HEK293 (cell line): ENCODE measurements around the gene MED10.

Source experiments
- CTCF ChIA-PET: fragments of 350-600 bp; formaldehyde crosslinking; extraction: SDS; loops from one replicate; lab custom pipeline; 2021; ENCODE audit warnings: antibody characterized with exemption; lab: Yijun Ruan, JAX
- POLR2A ChIA-PET: fragments of 300-600 bp; formaldehyde crosslinking; extraction: SDS; loops from one replicate; lab custom pipeline; 2020; ENCODE audit warnings: antibody characterized with exemption, inconsistent platforms; lab: Yijun Ruan, JAX
- H3K27ac ChIP-seq: fragments of 200-500 bp; sonication (Bioruptor generic); 2 replicates; pipeline ENCODE4 v1.5.1; 2014; ENCODE audit warnings: low read depth, low read length, control low read depth, inconsistent platforms; ENCODE audit errors: extremely low read depth
- H3K36me3 ChIP-seq, 2 experiments: fragments of 200-500 bp in 1 of 2; sonication (Bioruptor generic) in 1 of 2; 1 replicate in 1 of 2; 2 replicates in 1 of 2; pipeline ENCODE4 v1.5.1; 2014 to 2017; ENCODE audit warnings: inconsistent platforms in 2 of 2, low read length in 2 of 2; ENCODE audit not compliant: control insufficient read depth in 2 of 2, insufficient read depth in 1 of 2
- H3K4me1 ChIP-seq: fragments of 200-500 bp; sonication (Bioruptor generic); 2 replicates; pipeline ENCODE4 v1.5.1; 2014; ENCODE audit warnings: mild to moderate bottlenecking, low read length, inconsistent platforms; ENCODE audit not compliant: control insufficient read depth, insufficient read depth
- H3K4me3 ChIP-seq: 2 replicates; pipeline ENCODE4 v1.5.1; 2011; ENCODE audit warnings: low read depth, mild to moderate bottlenecking, control low read depth, low read length, moderate library complexity
- H3K9me3 ChIP-seq: fragments of 200-500 bp; sonication (Bioruptor generic); 2 replicates; pipeline ENCODE4 v1.5.1; 2014; ENCODE audit warnings: low read depth, low read length, inconsistent platforms; ENCODE audit not compliant: control insufficient read depth, insufficient read depth
- GLI4 ChIP-seq: fragments of 450-650 bp; formaldehyde crosslinking; IDR thresholded peaks from 2 replicates; pipeline ENCODE4 v1.5.1; 2016; ENCODE audit warnings: missing biosample characterization, missing genetic modification characterization
- HOXA7 ChIP-seq: sonication (generic); formaldehyde crosslinking; IDR thresholded peaks from 2 replicates; pipeline ENCODE4 v1.8.1; 2022; ENCODE audit warnings: missing genetic modification reagents, borderline replicate concordance
- KLF1 ChIP-seq: fragments of 450-650 bp; formaldehyde crosslinking; IDR thresholded peaks from 2 replicates; pipeline ENCODE4 v1.5.1; 2016; ENCODE audit warnings: missing biosample characterization, missing genetic modification characterization
- RBAK ChIP-seq: fragments of 450-650 bp; formaldehyde crosslinking; IDR thresholded peaks from 2 replicates; pipeline ENCODE4 v1.5.1; 2016; ENCODE audit warnings: missing biosample characterization, missing genetic modification characterization
- SALL2 ChIP-seq: fragments of 450-650 bp; formaldehyde crosslinking; IDR thresholded peaks from 2 replicates; pipeline ENCODE4 v1.5.0; 2017; ENCODE audit warnings: missing biosample characterization, mild to moderate bottlenecking, missing genetic modification characterization, borderline replicate concordance
- WT1 ChIP-seq: fragments of 450-650 bp; formaldehyde crosslinking; IDR thresholded peaks from 2 replicates; pipeline ENCODE4 v1.5.1; 2016; ENCODE audit warnings: missing biosample characterization, missing genetic modification characterization
- ZBTB20 ChIP-seq: fragments of 450-650 bp; formaldehyde crosslinking; IDR thresholded peaks from 2 replicates; pipeline ENCODE4 v1.5.1; 2016; ENCODE audit warnings: missing biosample characterization, missing genetic modification characterization
- ZBTB7A ChIP-seq: fragments of 450-650 bp; formaldehyde crosslinking; IDR thresholded peaks from 2 replicates; pipeline ENCODE4 v1.5.1; 2016; ENCODE audit warnings: low read depth, missing biosample characterization, missing genetic modification characterization
- ZNF302 ChIP-seq: fragments of 450-650 bp; formaldehyde crosslinking; IDR thresholded peaks from 2 replicates; pipeline ENCODE4 v1.5.1; 2016; ENCODE audit warnings: missing biosample characterization, missing genetic modification characterization, low read depth
- ZNF341 ChIP-seq: fragments of 450-650 bp; formaldehyde crosslinking; IDR thresholded peaks from 2 replicates; pipeline ENCODE4; 2016; ENCODE audit warnings: low read depth, missing biosample characterization, missing genetic modification characterization
- ZNF404 ChIP-seq: fragments of 450-650 bp; formaldehyde crosslinking; IDR thresholded peaks from 2 replicates; pipeline ENCODE4 v1.5.1; 2017; ENCODE audit warnings: missing biosample characterization, missing genetic modification characterization
- ZNF423 ChIP-seq: fragments of 450-650 bp; formaldehyde crosslinking; IDR thresholded peaks from 2 replicates; pipeline ENCODE4 v1.5.1; 2016; ENCODE audit warnings: missing biosample characterization, missing genetic modification characterization
- ZNF433 ChIP-seq: fragments of 450-650 bp; formaldehyde crosslinking; IDR thresholded peaks from 2 replicates; pipeline ENCODE4 v1.5.1; 2016; ENCODE audit warnings: missing biosample characterization, missing genetic modification characterization, low read depth
- ZNF529 ChIP-seq: fragments of 450-650 bp; formaldehyde crosslinking; IDR thresholded peaks from 2 replicates; pipeline ENCODE4 v1.5.1; 2017; ENCODE audit warnings: missing genetic modification characterization, missing biosample characterization; ENCODE audit not compliant: insufficient replicate concordance
- ZNF707 ChIP-seq: fragments of 450-650 bp; formaldehyde crosslinking; IDR thresholded peaks from 2 replicates; pipeline ENCODE4 v1.5.1; 2016; ENCODE audit warnings: missing biosample characterization, missing genetic modification characterization
- ZNF76 ChIP-seq: fragments of 450-650 bp; formaldehyde crosslinking; IDR thresholded peaks from 2 replicates; pipeline ENCODE4; 2016; ENCODE audit warnings: low read depth, missing biosample characterization, missing genetic modification characterization, borderline replicate concordance
- TF ChIP-seq, protein P1 (sequence below): fragments of 450-650 bp; formaldehyde crosslinking; IDR thresholded peaks from 2 replicates; pipeline ENCODE4 v1.5.1; 2017; ENCODE audit warnings: missing biosample characterization, missing genetic modification characterization
- TF ChIP-seq, protein P2 (sequence below): fragments of 450-650 bp; formaldehyde crosslinking; IDR thresholded peaks from 2 replicates; pipeline ENCODE4 v1.5.1; 2016; ENCODE audit warnings: missing biosample characterization, missing genetic modification characterization
- TF ChIP-seq, protein P3 (sequence below): fragments of 450-650 bp; formaldehyde crosslinking; IDR thresholded peaks from 2 replicates; pipeline ENCODE4 v1.5.1; 2017; ENCODE audit warnings: missing biosample characterization, missing genetic modification characterization
- TF ChIP-seq, protein P4 (sequence below): fragments of 450-650 bp; formaldehyde crosslinking; IDR thresholded peaks from 2 replicates; pipeline ENCODE4 v1.5.1; 2016; ENCODE audit warnings: missing biosample characterization, missing genetic modification characterization

Gene MED10

DNA sequence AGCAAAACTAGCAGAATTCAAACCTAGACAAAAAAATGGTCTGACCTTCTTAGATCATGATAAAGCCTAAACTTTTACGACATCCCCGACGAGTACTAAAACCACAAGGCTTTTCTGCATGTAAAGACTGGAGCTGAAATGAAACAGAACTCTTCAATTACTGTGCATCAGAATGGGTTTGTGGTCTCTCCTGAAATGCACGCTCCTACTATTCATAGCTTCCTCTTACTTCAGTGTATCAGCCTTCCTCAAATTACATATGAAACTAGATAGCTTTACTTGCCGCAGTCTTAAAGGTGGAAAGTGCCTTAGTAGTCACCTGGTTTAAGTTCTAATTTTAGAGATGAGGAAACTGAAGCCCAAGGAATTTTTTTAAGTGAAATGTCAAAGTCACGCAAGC, 24.6 kb upstream of the MED10 start:
- Histone ChIP-seq H3K9me3 (no peaks in the 10 kb centered on the region), H3K27ac (no peak overlapping the region), H3K36me3 (no peaks in the 10 kb centered on the region), H3K4me3 (no peak overlapping the region), H3K4me1 (peaks cover 4% of the 10 kb centered on the region; the same call in 1 of the 2 replicates)
- ChIA-PET CTCF (interaction anchor here (0.6 to 1.3 kb wide), 4 partner anchors 9 to 77 kb away, joined by 3 read pairs; no protein-coding TSS in a partner anchor), POLR2A (interaction anchor here (1.4 kb wide), 1 partner anchor 46 kb away, joined by 3 read pairs; the partner anchor contains the start of gene UBE2QL1)
- TF ChIP-seq ZNF529 (no peak), ZNF707 (tag by site-specific recombination) (no peak), ZBTB20 (tag by site-specific recombination) (no peak), ZNF433 (no peak), ZNF76 (no peak), ZNF423 (tag by site-specific recombination) (no peak), ZNF302 (tag by site-specific recombination) (no peak), SALL2 (no peak), ZBTB7A (tag by site-specific recombination) (no peak), WT1 (tag by site-specific recombination) (no peak), GLI4 (tag by site-specific recombination) (no peak), ZNF341 (tag by site-specific recombination) (no peak), ZNF404 (tag by site-specific recombination) (no peak), RBAK (tag by site-specific recombination) (no peak)
- TF ChIP-seq, protein P1, sequence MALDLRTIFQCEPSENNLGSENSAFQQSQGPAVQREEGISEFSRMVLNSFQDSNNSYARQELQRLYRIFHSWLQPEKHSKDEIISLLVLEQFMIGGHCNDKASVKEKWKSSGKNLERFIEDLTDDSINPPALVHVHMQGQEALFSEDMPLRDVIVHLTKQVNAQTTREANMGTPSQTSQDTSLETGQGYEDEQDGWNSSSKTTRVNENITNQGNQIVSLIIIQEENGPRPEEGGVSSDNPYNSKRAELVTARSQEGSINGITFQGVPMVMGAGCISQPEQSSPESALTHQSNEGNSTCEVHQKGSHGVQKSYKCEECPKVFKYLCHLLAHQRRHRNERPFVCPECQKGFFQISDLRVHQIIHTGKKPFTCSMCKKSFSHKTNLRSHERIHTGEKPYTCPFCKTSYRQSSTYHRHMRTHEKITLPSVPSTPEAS (tag by site-specific recombination), result no peak
- TF ChIP-seq, protein P2, sequence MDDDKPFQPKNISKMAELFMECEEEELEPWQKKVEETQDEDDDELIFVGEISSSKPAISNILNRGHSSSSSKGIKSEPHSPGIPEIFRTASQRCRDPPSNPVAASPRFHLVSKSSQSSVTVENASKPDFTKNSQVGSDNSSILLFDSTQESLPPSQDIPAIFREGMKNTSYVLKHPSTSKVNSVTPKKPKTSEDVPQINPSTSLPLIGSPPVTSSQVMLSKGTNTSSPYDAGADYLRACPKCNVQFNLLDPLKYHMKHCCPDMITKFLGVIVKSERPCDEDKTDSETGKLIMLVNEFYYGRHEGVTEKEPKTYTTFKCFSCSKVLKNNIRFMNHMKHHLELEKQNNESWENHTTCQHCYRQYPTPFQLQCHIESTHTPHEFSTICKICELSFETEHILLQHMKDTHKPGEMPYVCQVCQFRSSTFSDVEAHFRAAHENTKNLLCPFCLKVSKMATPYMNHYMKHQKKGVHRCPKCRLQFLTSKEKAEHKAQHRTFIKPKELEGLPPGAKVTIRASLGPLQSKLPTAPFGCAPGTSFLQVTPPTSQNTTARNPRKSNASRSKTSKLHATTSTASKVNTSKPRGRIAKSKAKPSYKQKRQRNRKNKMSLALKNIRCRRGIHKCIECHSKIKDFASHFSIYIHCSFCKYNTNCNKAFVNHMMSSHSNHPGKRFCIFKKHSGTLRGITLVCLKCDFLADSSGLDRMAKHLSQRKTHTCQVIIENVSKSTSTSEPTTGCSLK, result no peak
- TF ChIP-seq, protein P3, sequence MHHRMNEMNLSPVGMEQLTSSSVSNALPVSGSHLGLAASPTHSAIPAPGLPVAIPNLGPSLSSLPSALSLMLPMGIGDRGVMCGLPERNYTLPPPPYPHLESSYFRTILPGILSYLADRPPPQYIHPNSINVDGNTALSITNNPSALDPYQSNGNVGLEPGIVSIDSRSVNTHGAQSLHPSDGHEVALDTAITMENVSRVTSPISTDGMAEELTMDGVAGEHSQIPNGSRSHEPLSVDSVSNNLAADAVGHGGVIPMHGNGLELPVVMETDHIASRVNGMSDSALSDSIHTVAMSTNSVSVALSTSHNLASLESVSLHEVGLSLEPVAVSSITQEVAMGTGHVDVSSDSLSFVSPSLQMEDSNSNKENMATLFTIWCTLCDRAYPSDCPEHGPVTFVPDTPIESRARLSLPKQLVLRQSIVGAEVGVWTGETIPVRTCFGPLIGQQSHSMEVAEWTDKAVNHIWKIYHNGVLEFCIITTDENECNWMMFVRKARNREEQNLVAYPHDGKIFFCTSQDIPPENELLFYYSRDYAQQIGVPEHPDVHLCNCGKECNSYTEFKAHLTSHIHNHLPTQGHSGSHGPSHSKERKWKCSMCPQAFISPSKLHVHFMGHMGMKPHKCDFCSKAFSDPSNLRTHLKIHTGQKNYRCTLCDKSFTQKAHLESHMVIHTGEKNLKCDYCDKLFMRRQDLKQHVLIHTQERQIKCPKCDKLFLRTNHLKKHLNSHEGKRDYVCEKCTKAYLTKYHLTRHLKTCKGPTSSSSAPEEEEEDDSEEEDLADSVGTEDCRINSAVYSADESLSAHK, result no peak

DNA sequence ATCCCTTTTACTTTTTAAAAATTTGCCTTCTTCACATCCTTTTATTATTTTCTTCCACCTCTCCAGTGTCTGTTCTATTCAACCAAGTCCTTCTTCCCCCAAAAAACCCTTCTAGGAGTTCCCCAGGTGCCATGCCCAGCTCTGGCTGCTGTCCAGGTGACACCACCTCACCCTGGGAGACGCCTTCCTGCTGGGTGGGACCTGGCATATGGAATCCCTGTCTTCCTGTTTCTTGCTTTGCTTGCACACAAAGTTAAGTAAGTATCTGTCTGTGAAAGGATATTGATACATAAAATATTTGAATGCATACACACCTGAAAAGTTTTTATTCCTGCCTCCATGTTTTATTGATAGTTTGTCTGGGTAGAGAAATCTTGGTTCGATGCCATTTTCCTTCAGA, 23.1 kb upstream of the MED10 start:
- POLR2A ChIA-PET, result interaction anchor here (0.5 kb wide), 1 partner anchor 12 kb away, joined by 4 read pairs; no protein-coding TSS in a partner anchor
- H3K4me3 ChIP-seq, result no peak overlapping the region
- H3K4me1 ChIP-seq, result peaks cover 4% of the 10 kb centered on the region; the same call in 1 of the 2 replicates
- no peaks in the 10 kb centered on the region for H3K36me3 ChIP-seq
- H3K9me3 ChIP-seq, result no peaks in the 10 kb centered on the region
- TF ChIP-seq, protein P3, result no peak
- TF ChIP-seq KLF1, result peak; percentile 35; the same call in 1 of the 2 replicates
- TF ChIP-seq, protein P4, sequence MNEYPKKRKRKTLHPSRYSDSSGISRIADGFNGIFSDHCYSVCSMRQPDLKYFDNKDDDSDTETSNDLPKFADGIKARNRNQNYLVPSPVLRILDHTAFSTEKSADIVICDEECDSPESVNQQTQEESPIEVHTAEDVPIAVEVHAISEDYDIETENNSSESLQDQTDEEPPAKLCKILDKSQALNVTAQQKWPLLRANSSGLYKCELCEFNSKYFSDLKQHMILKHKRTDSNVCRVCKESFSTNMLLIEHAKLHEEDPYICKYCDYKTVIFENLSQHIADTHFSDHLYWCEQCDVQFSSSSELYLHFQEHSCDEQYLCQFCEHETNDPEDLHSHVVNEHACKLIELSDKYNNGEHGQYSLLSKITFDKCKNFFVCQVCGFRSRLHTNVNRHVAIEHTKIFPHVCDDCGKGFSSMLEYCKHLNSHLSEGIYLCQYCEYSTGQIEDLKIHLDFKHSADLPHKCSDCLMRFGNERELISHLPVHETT (tag by site-specific recombination), result no peak
- TF ChIP-seq HOXA7, result no peak
- H3K27ac ChIP-seq, result no peak overlapping the region
- CTCF ChIA-PET, result interaction anchor here (0.6 kb wide), 1 partner anchor 22 kb away, joined by 3 read pairs; no protein-coding TSS in a partner anchor
